GM18867 (cell line): ENCODE measurements around the gene CLSTN2.

Source experiments
- ATAC-seq: cut with Tn5 transposase; IDR thresholded peaks from one replicate; pipeline ENCODE4 v1.9.1; 2021; ENCODE audit warnings: mild to moderate bottlenecking, moderate library complexity; ENCODE audit not compliant: unreplicated experiment

CLSTN2 gene

DNA sequence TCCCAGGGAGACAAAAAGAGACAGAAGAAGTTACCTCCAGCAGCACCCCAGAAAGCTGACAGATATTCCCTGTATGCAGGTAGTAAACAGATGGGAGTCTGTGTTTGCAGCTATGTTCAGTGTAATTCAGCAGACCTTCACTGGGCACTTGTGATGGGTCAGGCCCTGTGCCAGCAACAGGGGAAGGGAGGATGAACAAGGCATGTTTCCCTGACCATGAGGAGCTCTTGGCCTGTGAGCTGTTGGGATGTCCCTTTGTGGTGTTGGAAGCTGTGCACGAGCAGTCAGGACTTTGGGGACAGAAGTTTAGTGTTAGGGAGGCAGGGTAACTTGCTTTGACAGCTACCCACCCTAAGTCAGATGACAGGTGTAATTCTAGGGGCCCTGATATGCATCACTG, 636.9 kb downstream of the CLSTN2 start:
- ATAC-seq: no peak

DNA sequence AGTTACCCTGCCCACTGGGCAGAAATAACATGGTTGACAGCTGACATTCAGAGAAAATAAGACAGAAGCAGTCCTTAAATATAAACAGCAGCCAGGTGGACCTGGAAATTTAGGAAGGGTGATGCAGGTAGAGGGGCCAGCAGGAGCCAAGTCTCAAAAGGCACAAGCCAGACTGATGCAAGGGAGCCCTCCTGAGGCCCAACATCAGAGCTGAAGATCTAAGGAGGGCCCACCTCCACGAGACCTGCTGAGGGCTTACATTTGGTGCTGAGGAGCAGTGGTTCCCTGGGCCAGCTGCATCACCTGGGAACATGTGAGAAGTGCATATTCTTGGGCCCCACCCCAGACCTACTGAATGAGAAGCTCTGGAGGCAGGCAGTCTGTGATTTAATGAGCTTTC, 637.3 kb downstream of the CLSTN2 start:
- no peak for ATAC-seq

DNA sequence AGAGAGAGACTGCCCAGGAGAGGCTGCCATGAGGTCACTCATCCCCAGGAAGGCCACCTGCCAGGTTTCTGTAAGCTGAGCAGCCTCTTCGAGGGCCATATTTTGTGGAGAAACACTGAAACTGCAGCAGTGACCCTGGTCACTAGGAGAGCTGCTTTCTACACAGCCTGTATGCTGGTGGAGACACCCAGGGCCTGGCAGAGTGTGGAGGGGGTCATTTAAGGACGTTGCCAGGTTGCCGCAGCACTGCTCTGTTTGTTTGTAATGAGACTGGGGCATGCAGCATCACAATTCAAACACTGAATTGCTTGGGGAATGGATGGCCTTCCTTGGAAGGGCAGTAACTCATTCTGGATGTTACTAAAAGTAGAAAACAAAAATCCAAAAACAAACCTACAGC, 638.0 kb downstream of the CLSTN2 start:
- no peak for ATAC-seq

- no peak for ATAC-seq
Observed at GRCh38 chr3:140574375-140574774, 639.4 kb downstream of the CLSTN2 start.

DNA sequence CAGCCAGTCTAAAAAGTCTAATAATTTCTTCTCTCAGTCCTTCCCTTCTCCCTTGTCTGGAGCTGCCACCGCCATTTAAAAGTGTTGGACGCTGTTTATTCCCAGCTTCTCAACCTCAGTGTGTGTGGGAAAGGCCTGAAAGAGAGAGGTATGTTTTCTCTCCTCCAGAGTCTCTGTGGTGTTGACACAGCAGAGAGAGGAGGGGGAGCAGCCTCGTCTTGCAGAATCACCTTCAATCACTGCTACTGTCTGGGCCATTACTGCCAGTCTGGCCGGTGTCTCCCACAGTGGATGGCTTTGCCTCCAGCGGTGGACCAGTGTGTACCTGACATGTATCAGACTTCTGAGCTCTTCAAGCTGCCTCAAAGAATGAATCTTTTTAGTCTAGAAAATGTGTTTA, 641.5 kb downstream of the CLSTN2 start:
- no peak for ATAC-seq

DNA sequence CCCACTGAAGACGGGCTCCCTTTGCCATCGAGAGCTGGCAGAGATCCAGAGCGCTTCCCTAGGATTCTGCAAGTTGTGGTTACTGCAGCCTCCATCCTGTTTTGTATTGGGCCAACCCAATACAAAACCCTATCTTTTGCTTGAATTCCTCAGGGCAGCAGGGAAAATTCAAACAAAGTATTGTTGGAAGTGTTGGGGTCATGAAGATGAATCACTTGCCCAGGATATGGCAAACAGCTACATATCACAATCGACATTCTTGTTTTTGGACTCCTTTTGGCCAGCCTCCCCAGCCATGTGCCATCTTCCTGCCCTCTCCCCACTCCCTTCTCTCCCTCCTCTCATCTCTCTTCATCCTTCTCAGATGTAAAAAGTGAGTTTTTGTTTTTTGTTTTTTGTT, 642.9 kb downstream of the CLSTN2 start:
- ATAC-seq: no peak

DNA sequence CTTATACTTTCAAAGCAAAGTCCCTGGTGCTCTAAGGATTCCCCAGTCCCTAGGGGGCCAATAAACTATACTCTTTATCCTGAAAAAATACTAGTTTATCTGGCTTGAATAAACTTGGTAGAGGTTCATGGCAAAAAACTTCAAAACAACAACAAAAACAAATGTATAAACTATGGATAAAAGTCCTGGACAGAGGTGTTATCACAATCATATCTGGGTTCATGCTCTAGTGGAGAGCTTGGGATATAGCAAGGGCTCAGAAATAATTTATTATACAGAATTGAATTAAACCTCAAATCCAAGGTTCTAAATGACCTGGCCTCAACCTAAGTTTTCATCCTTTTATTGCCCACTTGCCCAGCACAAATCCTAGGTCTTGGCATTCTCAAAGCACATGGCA, 644.3 kb downstream of the CLSTN2 start:
- no peak for ATAC-seq

DNA sequence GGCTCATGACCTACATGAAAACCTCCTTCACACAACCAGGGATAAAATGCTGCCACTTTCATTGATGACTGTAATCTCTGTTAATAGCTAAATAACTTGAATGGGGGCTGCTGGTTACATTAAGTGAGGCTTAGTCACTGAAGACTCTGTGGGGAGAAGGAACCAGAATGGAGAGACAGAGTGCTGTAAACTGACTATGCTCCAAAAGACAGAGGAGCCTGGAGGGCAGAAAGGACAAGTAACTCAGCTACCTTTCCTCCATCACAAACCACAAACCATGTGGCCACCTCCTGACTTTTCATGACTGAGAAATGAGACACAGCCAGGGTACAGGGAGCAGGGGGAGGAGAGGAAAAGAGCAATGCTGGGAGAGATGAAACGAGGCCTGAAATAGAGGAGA, 645.8 kb downstream of the CLSTN2 start:
- ATAC-seq: no peak

GRCh38 chr3:140584549-140584948, 649.6 kb downstream of the CLSTN2 start:
- no peak for ATAC-seq

GRCh38 chr3:140585828-140586227, 650.8 kb downstream of the CLSTN2 start:
- no peak for ATAC-seq

DNA sequence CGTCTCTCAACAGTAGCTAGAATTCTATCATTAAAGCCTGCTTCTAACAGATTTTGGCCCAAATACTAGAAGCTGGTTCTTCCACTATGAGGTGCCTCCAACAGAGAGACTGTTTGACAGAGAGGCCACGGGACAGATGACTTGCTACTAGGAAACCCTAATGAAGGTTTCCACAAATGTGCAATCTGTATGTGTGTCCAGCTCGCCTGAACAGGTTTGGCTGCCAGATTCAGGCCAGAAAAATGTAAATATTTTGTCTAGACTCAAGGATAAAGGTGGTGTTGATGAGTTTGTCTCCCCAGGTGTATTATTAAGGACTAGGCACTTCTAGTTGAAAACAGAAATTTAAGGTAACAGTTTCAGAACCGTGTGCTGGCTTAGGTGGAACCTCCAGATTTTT, 651.3 kb downstream of the CLSTN2 start:
- no peak for ATAC-seq

DNA sequence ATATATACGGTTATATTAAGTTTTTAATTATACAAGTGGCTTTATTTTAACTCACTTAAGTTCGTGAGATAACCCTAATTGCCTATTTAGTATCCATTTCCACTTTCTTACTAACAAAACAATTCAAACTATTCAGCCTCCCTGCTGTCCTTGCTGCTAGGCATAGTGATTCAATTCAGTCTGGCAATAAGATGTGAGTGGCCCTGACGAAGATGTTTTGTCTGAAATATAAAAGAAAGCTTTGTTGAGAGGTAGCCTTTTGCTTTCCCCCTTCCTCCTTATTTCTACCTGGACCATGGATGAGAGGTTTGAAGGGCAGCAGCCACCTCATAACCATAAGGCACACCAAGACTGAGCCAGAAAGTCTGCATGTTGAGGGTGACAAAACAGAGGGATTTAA, 653.6 kb downstream of the CLSTN2 start:
- ATAC-seq: no peak

DNA sequence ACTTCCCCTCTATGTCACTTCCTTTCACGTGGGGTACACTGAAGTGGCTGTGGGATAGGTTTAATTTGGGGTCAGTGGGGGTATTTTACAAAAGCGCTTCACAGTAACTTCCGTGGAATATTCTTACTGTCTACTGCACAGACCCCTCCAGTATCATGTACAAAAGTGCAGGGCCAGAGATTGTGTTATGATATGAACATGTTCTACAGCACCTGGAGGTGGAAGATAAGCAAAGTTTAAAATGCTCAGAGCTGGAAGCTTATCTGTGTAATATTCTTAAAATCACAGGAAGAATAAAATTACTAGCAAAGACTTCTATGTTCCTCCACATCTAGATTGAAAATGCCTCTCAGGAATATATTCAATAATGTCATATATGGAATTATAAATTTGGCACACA, 658.8 kb downstream of the CLSTN2 start:
- ATAC-seq: no peak

DNA sequence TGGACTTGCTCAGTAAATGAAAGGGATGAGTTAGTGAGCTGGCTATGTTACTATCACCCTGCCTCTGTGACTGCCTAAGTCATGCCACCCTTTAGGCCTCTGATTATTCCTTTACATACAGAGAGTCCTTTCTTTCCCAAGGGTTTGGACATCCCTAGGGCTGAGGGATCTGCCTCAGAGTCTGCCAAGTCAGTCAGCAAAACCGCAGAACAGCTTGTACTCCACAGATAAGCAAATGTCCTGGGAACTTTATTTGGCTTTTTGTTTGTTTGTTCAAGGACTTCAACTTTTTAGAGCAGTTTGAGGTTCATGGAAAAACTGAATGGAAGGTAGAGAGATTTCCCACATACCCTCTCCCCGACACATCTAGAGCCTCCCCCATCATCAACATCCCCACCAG, 660.3 kb downstream of the CLSTN2 start:
- ATAC-seq: no peak

DNA sequence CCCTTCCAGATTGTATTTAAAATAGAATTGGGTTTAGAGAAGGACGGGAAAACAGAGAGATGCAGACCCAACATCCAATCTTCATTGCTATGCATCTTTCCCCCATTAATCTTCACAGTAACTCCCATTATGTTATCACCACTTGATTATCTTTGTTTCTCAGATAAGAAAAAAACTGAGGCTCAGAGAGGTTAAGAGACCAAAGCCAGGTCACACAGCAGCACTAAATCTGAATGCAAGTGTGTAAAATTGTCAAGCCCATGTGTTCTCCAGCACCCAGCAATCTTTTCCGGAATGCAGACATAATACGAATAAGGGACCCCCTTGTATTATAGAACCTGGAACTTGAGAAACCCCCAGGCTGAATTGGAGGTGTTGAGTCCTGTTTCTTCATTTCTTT, 662.4 kb downstream of the CLSTN2 start:
- no peak for ATAC-seq

- no peak for ATAC-seq
Observed at GRCh38 chr3:140597792-140598191, 662.8 kb downstream of the CLSTN2 start.

DNA sequence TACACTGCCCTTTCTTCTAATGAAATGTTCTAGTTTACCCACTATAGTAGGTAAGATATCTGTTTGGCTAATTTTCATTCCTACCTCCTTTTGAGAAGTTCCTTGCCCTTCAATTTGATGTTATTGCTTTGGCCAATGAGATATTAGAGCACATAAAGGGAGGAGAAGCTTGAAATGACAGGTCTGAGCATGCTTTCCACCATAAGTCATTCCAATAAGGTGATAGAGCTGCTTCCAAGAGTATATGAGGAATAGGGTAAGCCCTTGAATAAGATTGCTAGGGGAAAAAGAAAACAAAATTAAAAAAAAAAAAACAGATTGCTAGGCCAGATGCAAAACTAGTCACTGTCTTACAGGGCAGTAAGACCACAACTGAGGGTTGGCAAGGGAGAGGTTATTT, 664.0 kb downstream of the CLSTN2 start:
- ATAC-seq: no peak

- ATAC-seq: no peak
Observed at GRCh38 chr3:140599496-140599895, 664.5 kb downstream of the CLSTN2 start.

DNA sequence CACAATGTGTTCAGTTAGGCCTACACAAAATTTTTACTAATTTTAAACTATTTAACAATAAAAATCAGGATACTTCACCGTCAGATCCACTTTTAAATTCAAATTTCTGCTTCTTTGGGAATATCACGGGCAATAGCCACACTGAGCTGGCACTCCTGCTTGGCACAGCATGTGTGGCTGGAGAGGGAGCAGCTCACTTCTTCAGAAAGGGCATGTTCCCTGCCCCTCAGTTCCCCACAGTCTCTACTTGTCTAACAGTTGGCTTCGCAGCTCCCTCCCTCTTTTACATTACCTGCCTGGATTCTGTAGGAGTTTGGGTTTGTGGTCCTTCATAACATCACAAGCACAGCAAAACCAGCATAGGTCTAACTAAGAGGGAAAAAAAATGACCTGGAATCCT, 666.9 kb downstream of the CLSTN2 start:
- ATAC-seq: no peak

DNA sequence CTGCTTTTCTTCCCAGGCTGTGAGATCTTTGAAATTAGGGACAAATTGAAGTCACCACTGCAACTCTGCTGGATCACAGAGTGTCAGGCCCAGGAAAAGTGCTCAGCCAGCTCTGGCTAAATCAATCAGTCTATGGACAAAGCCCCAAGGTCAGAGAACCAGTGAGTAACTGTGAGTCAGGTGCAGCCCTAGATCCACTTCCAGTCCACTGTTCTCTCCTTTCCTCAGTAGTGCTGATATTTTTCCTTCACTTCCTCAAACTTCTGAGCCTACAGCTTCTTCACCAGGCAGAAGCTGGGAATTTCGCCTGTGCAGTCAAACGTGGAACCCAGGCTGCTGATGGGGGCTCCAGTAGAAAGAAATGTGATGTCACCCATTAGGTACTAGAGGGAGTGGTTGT, 667.8 kb downstream of the CLSTN2 start:
- no peak for ATAC-seq

DNA sequence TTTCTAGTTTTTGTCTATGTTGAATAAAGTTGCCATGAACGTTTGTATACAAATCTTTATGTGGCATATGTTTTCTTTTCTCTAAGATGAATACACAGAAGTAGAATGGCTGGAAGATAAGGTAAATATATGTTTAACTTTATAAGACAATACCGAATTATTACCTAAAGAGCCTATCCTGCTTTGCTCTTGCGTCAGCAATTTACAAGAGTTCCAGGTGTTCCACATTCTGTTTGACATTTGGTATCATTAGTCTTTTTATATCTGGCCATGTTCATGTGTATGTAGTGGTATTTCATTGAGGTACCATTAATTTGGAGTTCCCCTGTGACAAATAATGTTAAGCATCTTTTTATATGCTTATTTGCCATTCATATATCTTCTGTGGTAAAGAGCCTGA, 668.8 kb downstream of the CLSTN2 start:
- no peak for ATAC-seq

DNA sequence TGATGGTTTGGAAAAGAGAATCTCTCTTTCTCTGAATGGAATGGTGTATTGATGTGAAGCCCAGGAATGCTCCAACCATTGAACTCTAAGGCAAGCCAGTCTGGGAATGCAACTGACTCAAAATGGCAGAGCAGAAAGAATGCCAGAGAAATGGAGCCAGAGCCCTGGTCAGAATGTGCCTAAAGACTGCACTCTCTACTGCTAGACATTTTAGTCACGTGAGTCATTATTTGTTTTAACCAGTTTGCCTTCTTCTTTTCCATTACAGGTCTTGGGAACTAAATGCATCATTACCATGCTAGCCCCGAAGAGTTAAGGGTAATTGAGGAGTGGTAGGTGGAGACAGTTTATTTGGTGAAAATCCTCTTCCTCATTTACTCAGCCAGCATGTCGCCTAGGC, 675.6 kb downstream of the CLSTN2 start:
- no peak for ATAC-seq

DNA sequence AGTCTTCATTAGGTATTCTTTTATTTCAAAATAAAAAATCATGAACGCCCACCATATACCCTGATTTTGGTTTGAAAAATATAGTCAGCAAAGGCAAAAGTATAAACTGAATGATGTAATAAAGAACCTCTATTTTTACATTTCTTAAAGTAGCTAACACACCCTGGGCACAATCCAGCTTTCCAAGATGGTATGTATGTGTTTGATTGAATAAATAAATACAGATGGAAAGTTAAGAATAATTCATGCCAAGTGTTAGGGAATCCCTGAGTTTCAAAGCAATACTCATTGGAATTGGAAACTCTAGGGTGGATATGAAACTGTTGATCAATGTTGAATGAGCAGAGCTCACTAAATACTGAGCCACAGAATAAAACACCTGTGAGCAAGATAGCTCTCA, 679.0 kb downstream of the CLSTN2 start:
- no peak for ATAC-seq

DNA sequence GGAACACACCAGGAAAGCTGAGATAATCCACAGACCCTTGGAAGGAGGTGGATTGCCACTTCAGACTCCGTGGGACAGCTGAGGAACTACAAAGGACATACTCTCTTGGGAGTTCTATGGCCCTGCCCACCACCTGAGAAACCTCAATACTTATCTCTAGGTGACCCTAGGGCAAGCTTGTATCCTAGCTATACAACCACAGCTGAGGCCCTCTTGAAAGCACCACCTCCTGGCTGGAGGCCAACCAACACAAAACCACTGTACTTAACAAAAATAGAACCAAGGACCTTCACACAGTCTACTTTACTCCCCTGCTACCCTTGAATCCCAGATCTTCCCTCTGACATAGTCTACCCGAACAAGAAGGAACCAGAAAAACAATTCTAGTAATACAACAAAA, 682.1 kb downstream of the CLSTN2 start:
- no peak for ATAC-seq
